Mucosa of descending colon (tissue), 3 donors: ENCODE results near the gene HEMGN. TPM values are rescaled to one million over a fixed set of nuclear protein-coding genes. Genes with fewer than 3 reads are reported as not detected.
"Not testable (repeated sequence)": the region's sequence is repeated elsewhere in the genome, so short reads cannot be mapped to it uniquely, and the experiment has no call there.

ENCODE experiments used
- ATAC-seq: fragments of 200-7000 bp; cut with Tn5 transposase; one replicate; pipeline ENCODE4 v1.9.1; 2020; ENCODE audit warnings: mild to moderate bottlenecking, moderate library complexity
- DNase-seq, 3 donors: peaks; one replicate each; pipeline ENCODE4 v3.0.0-alpha.2; 2020
- H3K36me3 ChIP-seq: fragments of 200-600 bp; one replicate; pipeline ENCODE4 v1.8.0; 2021; ENCODE audit warnings: low read depth, mild to moderate bottlenecking
- H3K4me1 ChIP-seq: fragments of 200-600 bp; one replicate; pipeline ENCODE4 v1.8.0; 2021; ENCODE audit warnings: low read depth, mild to moderate bottlenecking
- H3K4me3 ChIP-seq: fragments of 200-600 bp; one replicate; pipeline ENCODE4 v1.8.0; 2021; ENCODE audit warnings: mild to moderate bottlenecking
- H3K9me3 ChIP-seq: fragments of 200-600 bp; one replicate; pipeline ENCODE4 v1.8.0; 2021; ENCODE audit warnings: mild to moderate bottlenecking
- CTCF ChIP-seq: fragments of 200-600 bp; IDR thresholded peaks from one replicate; pipeline ENCODE4 v1.8.0; 2022; ENCODE audit warnings: antibody characterized with exemption, mild to moderate bottlenecking
- intact Hi-C, 2 donors: fragments of 100-400 bp; cut with DNase I in 1 of 2; cut with micrococcal nuclease in 1 of 2; formaldehyde crosslinking; loops; one replicate each; pipeline versions ENCODE4 v1.11.0 to v1.11.1; 2022; cut with DNase I, micrococcal nuclease
- total RNA-seq, 3 donors: library from RNA; stranded (reverse); fragmentation: NEBNext Ultra II Directional in 2 of 3; extraction: Animal tissue kit (Norgen Biotek cat#: 25700) in 2 of 3; gene quantifications; one replicate each; pipeline versions ENCODE4 v1.2.1 to v1.2.4, GENCODE V29; 2021 to 2023
- donor health status: DM: no; HTN: no; CAD: no; lungs with moderate emphysema.
- donor health status: DM: no; HTN: no; CAD: no.
- donor health status: DM: no; HTN: yes; CAD: no.

Gene HEMGN
- total RNA-seq, 3 donors from 2014 or later, result not detected

GRCh38 chr9:97980479-97980803, 42.5 kb upstream of the HEMGN start:
- Histone ChIP-seq H3K4me3 (no peak overlapping the region), H3K4me1 (peaks cover 6% of the 10 kb centered on the region), H3K9me3 (no peaks in the 10 kb centered on the region), H3K36me3 (no peaks in the 10 kb centered on the region)
- DNase-seq, result peak in 2 of 3 donors; percentile 40 to 47
- no peak for TF ChIP-seq CTCF
- intact Hi-C loops, result no loop called here
- no peak for ATAC-seq

GRCh38 chr9:97979788-97980478, 42.0 kb upstream of the HEMGN start:
- TF ChIP-seq CTCF, result no peak
- Histone ChIP-seq H3K4me1 (peaks cover 6% of the 10 kb centered on the region), H3K9me3 (no peaks in the 10 kb centered on the region), H3K36me3 (no peaks in the 10 kb centered on the region), H3K4me3 (no peak overlapping the region)
- DNase-seq (no peak), ATAC-seq (no peak)
- intact Hi-C loops, result no loop called here

- Histone ChIP-seq H3K4me1 (peaks cover 6% of the 10 kb centered on the region), H3K4me3 (no peak overlapping the region), H3K36me3 (no peaks in the 10 kb centered on the region), H3K9me3 (no peaks in the 10 kb centered on the region)
- DNase-seq (no peak), ATAC-seq (no peak)
- intact Hi-C loops, result no loop called here
- TF ChIP-seq CTCF, result no peak
Measured at GRCh38 chr9:97978371-97979130, 40.6 kb upstream of the HEMGN start.

- H3K4me1 ChIP-seq, intact Hi-C loops, DNase-seq, H3K4me3 ChIP-seq, ATAC-seq, H3K36me3 ChIP-seq, H3K9me3 ChIP-seq: not testable (repeated sequence)
Measured at GRCh38 chr9:97976633-97977032, 38.7 kb upstream of the HEMGN start.

GRCh38 chr9:97975376-97975775, 37.4 kb upstream of the HEMGN start:
- DNase-seq (no peak), ATAC-seq (no peak)
- intact Hi-C loops, result no loop called here
- no peaks in the 10 kb centered on the region for H3K36me3 ChIP-seq
- TF ChIP-seq CTCF, result no peak
- H3K4me1 ChIP-seq, result no peaks in the 10 kb centered on the region
- H3K4me3 ChIP-seq, result no peak overlapping the region
- no peaks in the 10 kb centered on the region for H3K9me3 ChIP-seq

GRCh38 chr9:97972753-97973152, 34.8 kb upstream of the HEMGN start:
- DNase-seq, result no peak
- Histone ChIP-seq H3K9me3 (no peaks in the 10 kb centered on the region), H3K4me3 (no peak overlapping the region), H3K36me3 (no peaks in the 10 kb centered on the region), H3K4me1 (no peaks in the 10 kb centered on the region)
- intact Hi-C loops, result no loop called here
- ATAC-seq, result no peak
- TF ChIP-seq CTCF, result no peak
